ENCODE data around the gene MSH5. TPM values are rescaled to one million over a fixed set of nuclear protein-coding genes. Genes with fewer than 3 reads are reported as not detected.

MSH5 gene
- total RNA-seq, 1 experiment from 2014 or later: 22.7 TPM

GRCh38 chr6:31763619-31763940, 23.8 kb downstream of the MSH5 start:
- CTCF ChIA-PET: no interaction called here
- H4K20me1 ChIP-seq (ENCODE audit: low read length): no peaks in the 10 kb centered on the region
- H3K27me3 ChIP-seq (ENCODE audit: low read length): no peaks in the 10 kb centered on the region
- intact Hi-C loops (cut with micrococcal nuclease): loop anchor here (10.0 kb wide), 1 partner anchor 49 kb away; the partner anchor contains the start of gene LY6G6D
- no peaks in the 10 kb centered on the region for H3K9me2 ChIP-seq (replicated peaks; ENCODE audit: low read length)
- TF ChIP-seq, protein P1, sequence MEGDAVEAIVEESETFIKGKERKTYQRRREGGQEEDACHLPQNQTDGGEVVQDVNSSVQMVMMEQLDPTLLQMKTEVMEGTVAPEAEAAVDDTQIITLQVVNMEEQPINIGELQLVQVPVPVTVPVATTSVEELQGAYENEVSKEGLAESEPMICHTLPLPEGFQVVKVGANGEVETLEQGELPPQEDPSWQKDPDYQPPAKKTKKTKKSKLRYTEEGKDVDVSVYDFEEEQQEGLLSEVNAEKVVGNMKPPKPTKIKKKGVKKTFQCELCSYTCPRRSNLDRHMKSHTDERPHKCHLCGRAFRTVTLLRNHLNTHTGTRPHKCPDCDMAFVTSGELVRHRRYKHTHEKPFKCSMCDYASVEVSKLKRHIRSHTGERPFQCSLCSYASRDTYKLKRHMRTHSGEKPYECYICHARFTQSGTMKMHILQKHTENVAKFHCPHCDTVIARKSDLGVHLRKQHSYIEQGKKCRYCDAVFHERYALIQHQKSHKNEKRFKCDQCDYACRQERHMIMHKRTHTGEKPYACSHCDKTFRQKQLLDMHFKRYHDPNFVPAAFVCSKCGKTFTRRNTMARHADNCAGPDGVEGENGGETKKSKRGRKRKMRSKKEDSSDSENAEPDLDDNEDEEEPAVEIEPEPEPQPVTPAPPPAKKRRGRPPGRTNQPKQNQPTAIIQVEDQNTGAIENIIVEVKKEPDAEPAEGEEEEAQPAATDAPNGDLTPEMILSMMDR (conservative IDR thresholded peaks at IDR 0.05; ENCODE audit: low read depth, low read length): no peak
- TF ChIP-seq EZH2phosphoT487 (IDR thresholded peaks at IDR 0.05; ENCODE audit: borderline replicate concordance, low read length) (no peak), EZH2 (IDR thresholded peaks at IDR 0.05; ENCODE audit: low read length, unreplicated experiment) (no peak)
- H3K9me3 ChIP-seq (ENCODE audit: low read length): no peaks in the 10 kb centered on the region
- no peak overlapping the region for H3K9ac ChIP-seq (ENCODE audit: low read length)
- H3K4me1 ChIP-seq (ENCODE audit: insufficient read depth, low read length): 0 out of 2 replicates have a peak, but pooled peaks cover 5% of the 10 kb centered on the region
- no peak overlapping the region for H3K4me2 ChIP-seq (ENCODE audit: low read length)
- POLR2A ChIA-PET (ENCODE audit: unreplicated experiment): no interaction called here
- no peaks in the 10 kb centered on the region for H3K79me2 ChIP-seq (ENCODE audit: low read length)
- ATAC-seq (peak; percentile 84), DNase-seq (peak; percentile 46)
- no peak overlapping the region for H3K27ac ChIP-seq (ENCODE audit: low read length)
- no peaks in the 10 kb centered on the region for H3F3A ChIP-seq (ENCODE audit: low read length, unreplicated experiment)
- no peak overlapping the region for H2AFZ ChIP-seq (ENCODE audit: low read length)
- BruUV-seq (replicated peaks): no TSS peak
- H3K36me3 ChIP-seq (ENCODE audit: low read depth, low read length): no peaks in the 10 kb centered on the region
- H3K4me3 ChIP-seq (ENCODE audit: low read length): no peak overlapping the region

- DNase-seq: no peak
- no peak for ATAC-seq
- no peaks in the 10 kb centered on the region for H4K20me1 ChIP-seq (ENCODE audit: low read length)
- BruUV-seq (replicated peaks): no TSS peak
- intact Hi-C loops (cut with micrococcal nuclease): loop anchor here (10.0 kb wide), 1 partner anchor 49 kb away; the partner anchor contains the start of gene LY6G6D
- H3K4me2 ChIP-seq (ENCODE audit: low read length): no peak overlapping the region
- H3K9me2 ChIP-seq (replicated peaks; ENCODE audit: low read length): no peaks in the 10 kb centered on the region
- TF ChIP-seq EZH2 (IDR thresholded peaks at IDR 0.05; ENCODE audit: low read length, unreplicated experiment): no peak
- TF ChIP-seq EZH2phosphoT487 (IDR thresholded peaks at IDR 0.05; ENCODE audit: borderline replicate concordance, low read length): no peak
- TF ChIP-seq, protein P1 (conservative IDR thresholded peaks at IDR 0.05; ENCODE audit: low read depth, low read length): no peak
- ChIA-PET CTCF (interaction anchor here (0.6 kb wide), 1 partner anchor 66 kb away, joined by 6 read pairs; no protein-coding TSS in a partner anchor), POLR2A (ENCODE audit: unreplicated experiment) (no interaction called here)
- no peaks in the 10 kb centered on the region for H3K79me2 ChIP-seq (ENCODE audit: low read length)
- no peaks in the 10 kb centered on the region for H3K27me3 ChIP-seq (ENCODE audit: low read length)
- H3F3A ChIP-seq (ENCODE audit: low read length, unreplicated experiment): no peaks in the 10 kb centered on the region
- H3K4me3 ChIP-seq (ENCODE audit: low read length): no peak overlapping the region
- H3K9me3 ChIP-seq (ENCODE audit: low read length): no peaks in the 10 kb centered on the region
- H3K27ac ChIP-seq (ENCODE audit: low read length): no peak overlapping the region
- no peak overlapping the region for H2AFZ ChIP-seq (ENCODE audit: low read length)
- 0 out of 2 replicates have a peak, but pooled peaks cover 5% of the 10 kb centered on the region for H3K4me1 ChIP-seq (ENCODE audit: insufficient read depth, low read length)
- no peaks in the 10 kb centered on the region for H3K36me3 ChIP-seq (ENCODE audit: low read depth, low read length)
- H3K9ac ChIP-seq (ENCODE audit: low read length): no peak overlapping the region
Observed at GRCh38 chr6:31764198-31764597, 24.4 kb downstream of the MSH5 start.

GRCh38 chr6:31765559-31765909, 25.7 kb downstream of the MSH5 start:
- H4K20me1 ChIP-seq (ENCODE audit: low read length): no peaks in the 10 kb centered on the region
- BruUV-seq (replicated peaks): no TSS peak
- 0 out of 2 replicates have a peak, but pooled peaks cover 5% of the 10 kb centered on the region for H3K4me1 ChIP-seq (ENCODE audit: insufficient read depth, low read length)
- CTCF ChIA-PET: interaction anchor here (0.6 kb wide), 1 partner anchor 47 kb away, joined by 3 read pairs; no protein-coding TSS in a partner anchor
- H3K27ac ChIP-seq (ENCODE audit: low read length): no peak overlapping the region
- TF ChIP-seq EZH2phosphoT487 (IDR thresholded peaks at IDR 0.05; ENCODE audit: borderline replicate concordance, low read length) (no peak), EZH2 (IDR thresholded peaks at IDR 0.05; ENCODE audit: low read length, unreplicated experiment) (no peak)
- TF ChIP-seq, protein P1 (conservative IDR thresholded peaks at IDR 0.05; ENCODE audit: low read depth, low read length): no peak
- intact Hi-C loops (cut with micrococcal nuclease): loop anchor here (10.0 kb wide), 1 partner anchor 51 kb away; the partner anchor contains the start of gene LY6G6D
- no peaks in the 10 kb centered on the region for H3K79me2 ChIP-seq (ENCODE audit: low read length)
- no peaks in the 10 kb centered on the region for H3F3A ChIP-seq (ENCODE audit: low read length, unreplicated experiment)
- no peak overlapping the region for H3K9ac ChIP-seq (ENCODE audit: low read length)
- DNase-seq (no peak), ATAC-seq (no peak)
- no peak overlapping the region for H2AFZ ChIP-seq (ENCODE audit: low read length)
- no peak overlapping the region for H3K4me2 ChIP-seq (ENCODE audit: low read length)
- H3K9me2 ChIP-seq (replicated peaks; ENCODE audit: low read length): no peaks in the 10 kb centered on the region
- H3K4me3 ChIP-seq (ENCODE audit: low read length): no peak overlapping the region
- H3K27me3 ChIP-seq (ENCODE audit: low read length): no peaks in the 10 kb centered on the region
- no peaks in the 10 kb centered on the region for H3K9me3 ChIP-seq (ENCODE audit: low read length)
- POLR2A ChIA-PET (ENCODE audit: unreplicated experiment): no interaction called here
- H3K36me3 ChIP-seq (ENCODE audit: low read depth, low read length): peaks cover 2% of the 10 kb centered on the region; the same call in 1 of the 2 replicates
